Activated CD4-positive, alpha-beta T cell treated with anti-CD3 and anti-CD28 coated beads, Interleukin-2, amount 50 U/mL, for 16 hours (primary cell): Measurements from ENCODE around the gene ZFR.
A peak's percentile ranks its signal among the peaks of the same experiment; 100 is the strongest.
"Not testable (repeated sequence)": the region's sequence is repeated elsewhere in the genome, so short reads cannot be mapped to it uniquely, and the experiment has no call there.

Experiments
- DNase-seq: peaks from one replicate; pipeline ENCODE4 v3.0.0-alpha.2; 2020

The ZFR gene

DNA sequence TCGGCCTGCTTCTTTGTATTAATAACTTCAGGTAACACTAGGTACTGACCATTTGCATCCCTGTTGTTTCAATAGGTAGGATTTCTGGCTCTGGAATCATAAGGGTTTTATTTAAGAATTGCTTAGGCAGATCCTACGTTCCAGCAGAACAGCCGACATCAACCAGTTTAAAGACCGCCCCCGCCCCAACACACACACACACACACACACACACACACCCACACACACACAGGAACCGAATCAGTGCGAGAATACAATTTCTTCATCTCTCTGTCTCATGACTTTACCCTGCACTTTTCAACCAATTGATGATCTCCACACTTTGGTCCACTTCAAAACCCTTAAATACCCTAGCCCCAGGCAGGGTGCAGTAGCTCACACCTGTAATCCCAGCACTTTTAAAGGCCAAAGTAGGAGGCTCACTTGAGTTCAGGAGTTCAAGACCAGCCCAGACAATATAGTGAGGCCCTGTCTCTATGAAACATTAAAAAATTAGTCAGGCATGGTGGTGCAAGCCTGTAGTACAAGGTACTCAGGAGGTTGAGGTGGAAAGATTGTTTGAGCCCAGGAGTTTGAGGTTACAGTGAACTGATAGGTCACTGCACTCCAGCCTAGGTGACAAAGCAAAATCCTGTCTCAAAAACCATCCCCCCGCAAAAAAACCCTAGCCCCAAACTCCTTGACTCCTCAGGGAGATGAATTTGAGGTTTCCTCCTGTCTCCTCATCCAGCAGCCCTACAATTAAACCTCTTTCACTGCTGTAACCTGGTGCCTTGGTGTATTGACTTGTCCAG is 129.1 kb downstream of the ZFR start:
- no peak for DNase-seq

GRCh38 chr5:32314658-32315057 is 129.9 kb downstream of the ZFR start:
- no peak for DNase-seq

- DNase-seq: not testable (repeated sequence)
Observed at GRCh38 chr5:32314152-32314488, 130.4 kb downstream of the ZFR start.

DNA sequence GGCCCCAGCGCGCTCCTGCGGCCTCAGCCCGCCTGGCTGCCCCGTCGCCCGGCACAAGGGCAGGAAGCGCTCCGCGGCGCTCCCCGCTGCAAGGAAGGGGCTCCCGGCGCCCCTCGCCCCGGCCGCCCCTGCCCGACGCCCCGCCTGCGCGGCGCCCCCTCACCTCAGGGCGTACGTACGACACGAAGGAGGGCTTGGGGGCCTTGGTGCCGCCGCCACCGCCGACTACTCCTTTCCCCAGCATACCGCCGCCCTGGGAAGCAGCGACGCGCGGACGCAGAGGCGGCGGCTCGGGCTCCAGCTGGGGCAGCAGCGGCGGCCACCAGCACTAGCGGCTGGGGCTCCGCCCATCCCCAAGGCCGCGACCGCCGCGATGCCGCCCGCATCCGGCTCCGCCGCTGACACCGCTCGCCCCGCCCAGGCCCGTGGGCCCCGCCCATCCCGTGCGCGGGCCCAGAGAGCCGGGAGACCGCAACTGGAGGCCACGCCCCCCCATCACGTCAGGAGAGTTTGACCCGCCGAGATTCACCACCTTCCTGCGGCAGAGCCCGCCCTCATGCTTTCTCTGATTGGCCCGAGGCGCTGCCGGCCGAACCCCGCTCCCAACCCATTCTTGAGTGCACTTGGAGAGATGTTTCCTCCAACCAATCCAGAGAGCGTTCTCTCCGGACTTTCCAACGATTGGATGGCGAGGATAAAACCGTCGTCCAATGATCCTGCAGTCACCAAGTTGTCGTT is 131.8 kb downstream of the ZFR start, which contains the start of gene MTMR12:
Gene MTMR12 (minus strand): TSS at position 345 of the 738 bp plus-strand sequence. CDS start 101 bp downstream, at position 244.
- DNase-seq: peak; percentile 100

DNA sequence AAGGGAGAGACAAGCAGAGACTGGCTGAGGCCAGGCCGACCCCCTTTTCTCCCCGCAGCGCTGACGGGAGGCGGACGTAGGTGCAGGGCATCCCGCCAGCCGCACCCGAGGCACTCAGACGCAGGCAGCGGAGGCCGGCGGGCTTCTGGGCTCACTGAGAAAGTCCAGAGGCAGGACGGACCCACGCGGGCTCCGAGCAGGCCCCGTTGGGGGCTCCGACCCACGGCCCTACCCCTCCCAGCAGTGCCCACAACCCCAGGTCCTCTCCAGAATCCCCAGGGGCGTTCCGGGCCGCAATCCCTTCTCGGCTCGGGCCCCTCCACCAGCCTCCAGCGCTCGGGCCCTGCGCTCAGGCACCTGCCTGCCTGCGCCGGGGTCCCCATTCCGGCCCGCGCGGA is 132.3 kb downstream of the ZFR start:
- DNase-seq: peak; percentile 38

- DNase-seq: no peak
Observed at GRCh38 chr5:32311404-32312196, 132.9 kb downstream of the ZFR start.

DNA sequence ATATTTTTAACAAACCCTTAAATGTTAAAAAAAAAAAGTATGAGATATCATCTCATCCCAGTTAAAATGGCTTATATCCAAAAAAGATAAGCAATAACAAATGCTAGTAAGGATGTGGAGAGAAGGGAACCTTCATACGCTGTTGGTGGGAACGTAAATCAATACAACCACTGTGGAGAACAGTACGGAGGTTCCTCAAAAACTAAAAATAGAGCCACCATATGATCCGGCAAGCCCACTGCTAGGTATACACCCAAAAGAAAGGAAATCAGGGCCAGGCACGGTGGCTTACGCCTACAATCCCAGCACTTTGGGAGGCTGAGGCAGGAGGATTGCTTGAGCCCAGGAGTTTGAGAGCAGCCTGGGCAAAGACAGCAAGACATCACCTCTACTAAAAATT is 134.8 kb downstream of the ZFR start:
- no peak for DNase-seq

DNA sequence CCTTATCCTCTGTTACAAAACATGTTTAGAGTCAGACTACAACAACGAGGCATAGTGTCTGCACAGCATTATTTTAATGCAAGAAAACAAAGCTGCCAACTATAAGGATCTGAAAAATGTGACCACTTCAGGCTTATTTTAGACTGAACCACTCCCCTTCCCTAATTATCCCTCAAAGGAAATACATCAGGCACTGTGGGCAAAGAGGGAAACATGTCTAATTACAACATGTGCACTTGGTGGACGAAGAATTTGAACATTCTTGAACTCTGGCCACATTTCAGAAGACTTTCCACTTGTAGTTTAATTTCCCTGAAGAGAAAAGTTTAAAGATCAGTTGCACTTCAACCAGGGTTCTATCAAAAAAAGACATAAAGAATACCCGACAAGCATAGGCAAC is 135.6 kb downstream of the ZFR start:
- no peak for DNase-seq

DNA sequence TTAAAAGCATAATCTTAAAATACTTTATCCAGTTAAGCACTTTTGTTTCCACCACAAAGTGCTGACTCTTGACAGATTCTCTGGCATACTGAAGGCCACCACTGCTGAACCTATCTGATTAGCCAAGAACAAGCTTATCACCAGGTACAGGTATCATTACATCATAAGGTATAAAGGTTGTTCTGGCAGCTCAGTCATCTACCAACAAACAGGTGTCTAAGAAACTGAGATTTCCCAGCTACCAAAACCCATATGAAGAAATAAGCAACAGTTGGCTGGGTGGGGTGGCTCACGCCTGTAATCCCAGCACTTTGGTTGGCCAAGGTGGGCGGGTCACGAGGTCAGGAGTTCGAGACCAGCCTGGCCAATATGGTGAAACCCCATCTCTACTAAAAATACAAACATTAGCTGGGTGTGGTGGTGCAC is 136.8 kb downstream of the ZFR start:
- DNase-seq: no peak

GRCh38 chr5:32304622-32305021 is 139.9 kb downstream of the ZFR start:
- no peak for DNase-seq
